Body of pancreas (tissue), 4 donors: ENCODE data around the gene CAPZB. TPM values are rescaled to one million over a fixed set of nuclear protein-coding genes. Genes with fewer than 3 reads are reported as not detected.
A peak's percentile ranks its signal among the peaks of the same experiment; 100 is the strongest.

Experiments used
- ATAC-seq: fragments of 150-250 bp; one replicate; pipeline ENCODE4 v1.9.1; 2016
- DNase-seq, 4 donors: peaks; one replicate each; pipeline ENCODE4 v3.0.0-alpha.2; 2019
- H3K27ac ChIP-seq, 4 donors: fragments of 200-600 bp; sonication (generic); 1 replicate in 3 of 4; 2 replicates in 1 of 4; pipeline versions ENCODE4 v1.5.1 to v1.6.1; 2016 to 2019; ENCODE audit warnings: mild to moderate bottlenecking in 1 of 4, mixed read lengths in 1 of 4, moderate library complexity in 1 of 4
- H3K27me3 ChIP-seq, 2 donors: fragments of 200-600 bp; sonication (generic); one replicate each; pipeline ENCODE4 v1.6.0; 2016; ENCODE audit warnings: mild to moderate bottlenecking in 1 of 2
- H3K36me3 ChIP-seq, 2 donors: fragments of 200-600 bp; sonication (generic); replicated peaks in 1 of 2; 2 replicates each; pipeline ENCODE4 v1.5.1; 2016; ENCODE audit warnings: low read depth in 2 of 2; ENCODE audit not compliant: insufficient read depth in 1 of 2
- H3K4me1 ChIP-seq: fragments of 200-600 bp; sonication (generic); one replicate; pipeline ENCODE4 v1.6.0; 2016
- H3K4me3 ChIP-seq, 2 donors: fragments of 200-600 bp; sonication (generic); 1 replicate in 1 of 2; 2 replicates in 1 of 2; pipeline ENCODE4 v1.5.1; 2016 to 2019
- H3K9me3 ChIP-seq, 3 donors: fragments of 200-600 bp; sonication (generic); 1 replicate in 2 of 3; 2 replicates in 1 of 3; pipeline ENCODE4 v1.5.1; 2016
- POLR2A ChIP-seq, 3 donors: fragments of 450-650 bp; IDR thresholded peaks; one replicate each; pipeline ENCODE4 v1.6.1; 2016; ENCODE audit warnings: antibody characterized with exemption in 3 of 3, mild to moderate bottlenecking in 2 of 3
- WGBS, 2 donors: methylation state at CpG; one replicate each; pipeline ENCODE4 v1.1.5; 2017; 5-methylcytosine and 5-hydroxymethylcytosine counted together
- intact Hi-C: fragments of 100-400 bp; cut with DNase I; formaldehyde crosslinking; loops from one replicate; pipeline ENCODE4 v1.15.1; 2023
- total RNA-seq, 2 donors: library from RNA; depleted of rRNA; stranded (reverse); fragments of >200 nt; gene quantifications; one replicate each; pipeline ENCODE4 v1.1.0, GENCODE V29; 2016
- TF ChIP-seq, protein P1 (sequence below), 7 experiments: fragments of 450-650 bp in 4 of 7; fragments of 200-600 bp in 3 of 7; sonication (generic) in 3 of 7; IDR thresholded peaks; one replicate each; pipeline ENCODE4 v1.5.1; 2016 to 2019; ENCODE audit warnings: antibody characterized with exemption in 7 of 7

Gene CAPZB
- total RNA-seq, 2 donors from 2014 or later, result 35.5 to 54.1 TPM

GRCh38 chr1:19455353-19455752, 30.0 kb downstream of the CAPZB start:
- no peaks in the 10 kb centered on the region for H3K36me3 ChIP-seq
- 84 to 92% methylated on average over 8 of the region's 8 CpGs for WGBS, 2 donors
- peak overlapping the region in 1 of 4 donors; percentile 61 for H3K27ac ChIP-seq
- TF ChIP-seq POLR2A (IDR thresholded peaks at IDR 0.05), result no peak
- intact Hi-C loops, result no loop called here
- DNase-seq, result no peak
- H3K4me3 ChIP-seq, result no peak overlapping the region
- no peak for ATAC-seq
- no peaks in the 10 kb centered on the region for H3K27me3 ChIP-seq
- peaks cover 52% of the 10 kb centered on the region for H3K4me1 ChIP-seq
- H3K9me3 ChIP-seq, result no peaks in the 10 kb centered on the region

- TF ChIP-seq POLR2A (IDR thresholded peaks at IDR 0.05), result no peak
- TF ChIP-seq, protein P1, sequence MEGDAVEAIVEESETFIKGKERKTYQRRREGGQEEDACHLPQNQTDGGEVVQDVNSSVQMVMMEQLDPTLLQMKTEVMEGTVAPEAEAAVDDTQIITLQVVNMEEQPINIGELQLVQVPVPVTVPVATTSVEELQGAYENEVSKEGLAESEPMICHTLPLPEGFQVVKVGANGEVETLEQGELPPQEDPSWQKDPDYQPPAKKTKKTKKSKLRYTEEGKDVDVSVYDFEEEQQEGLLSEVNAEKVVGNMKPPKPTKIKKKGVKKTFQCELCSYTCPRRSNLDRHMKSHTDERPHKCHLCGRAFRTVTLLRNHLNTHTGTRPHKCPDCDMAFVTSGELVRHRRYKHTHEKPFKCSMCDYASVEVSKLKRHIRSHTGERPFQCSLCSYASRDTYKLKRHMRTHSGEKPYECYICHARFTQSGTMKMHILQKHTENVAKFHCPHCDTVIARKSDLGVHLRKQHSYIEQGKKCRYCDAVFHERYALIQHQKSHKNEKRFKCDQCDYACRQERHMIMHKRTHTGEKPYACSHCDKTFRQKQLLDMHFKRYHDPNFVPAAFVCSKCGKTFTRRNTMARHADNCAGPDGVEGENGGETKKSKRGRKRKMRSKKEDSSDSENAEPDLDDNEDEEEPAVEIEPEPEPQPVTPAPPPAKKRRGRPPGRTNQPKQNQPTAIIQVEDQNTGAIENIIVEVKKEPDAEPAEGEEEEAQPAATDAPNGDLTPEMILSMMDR (IDR thresholded peaks at IDR 0.05), result no peak
- peak in 1 of 4 donors; percentile 58 for DNase-seq
- WGBS, 2 donors, result 67 to 74% methylated on average over 11 of the region's 11 CpGs
- Histone ChIP-seq H3K27me3 (no peaks in the 10 kb centered on the region), H3K9me3 (no peaks in the 10 kb centered on the region), H3K27ac (peak overlapping the region in 1 of 4 donors; percentile 61), H3K4me3 (no peak overlapping the region), H3K4me1 (peaks cover 56% of the 10 kb centered on the region), H3K36me3 (no peaks in the 10 kb centered on the region)
- no peak for ATAC-seq
- intact Hi-C loops, result no loop called here
Observed at GRCh38 chr1:19454265-19455146, 30.8 kb downstream of the CAPZB start.

GRCh38 chr1:19453741-19454201, 31.6 kb downstream of the CAPZB start:
- no peak for ATAC-seq
- Histone ChIP-seq H3K4me3 (no peak overlapping the region), H3K4me1 (peaks cover 52% of the 10 kb centered on the region), H3K27ac (peak overlapping the region in 1 of 4 donors; percentile 61), H3K36me3 (no peaks in the 10 kb centered on the region), H3K9me3 (no peaks in the 10 kb centered on the region), H3K27me3 (no peaks in the 10 kb centered on the region)
- no peak for TF ChIP-seq POLR2A (IDR thresholded peaks at IDR 0.05)
- TF ChIP-seq, protein P1 (IDR thresholded peaks at IDR 0.05), result no peak
- WGBS, 2 donors, result 40 to 56% methylated on average over 2 to 3 of the region's 3 CpGs
- intact Hi-C loops, result no loop called here
- DNase-seq, result no peak

DNA sequence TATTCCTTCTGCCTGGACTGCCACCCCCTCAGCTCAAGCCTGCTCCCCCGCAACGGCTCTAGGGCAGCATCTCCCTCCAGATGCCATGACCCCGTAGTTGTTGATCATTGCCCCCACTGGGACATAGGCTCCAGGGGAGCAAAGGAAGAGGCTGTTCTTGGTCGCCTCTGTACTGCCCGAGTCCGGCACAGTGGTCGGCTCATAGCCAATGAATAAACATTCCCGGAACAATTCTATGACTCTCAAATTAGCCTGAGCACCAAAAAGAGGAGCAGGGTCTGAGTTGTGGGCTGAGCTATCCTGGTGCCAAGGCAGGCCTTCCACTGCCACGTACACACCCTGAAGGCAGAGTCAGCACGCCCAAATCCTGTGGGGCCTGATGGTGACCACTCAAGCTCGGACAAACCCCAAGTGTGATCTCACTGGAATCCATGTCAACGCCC, 33.1 kb downstream of the CAPZB start:
- intact Hi-C loops, result no loop called here
- ATAC-seq, result peak; percentile 27
- Histone ChIP-seq H3K36me3 (no peaks in the 10 kb centered on the region), H3K9me3 (no peaks in the 10 kb centered on the region), H3K4me1 (peaks cover 45% of the 10 kb centered on the region), H3K27ac (peak overlapping the region in 2 of 4 donors; percentile 17 to 41), H3K27me3 (no peaks in the 10 kb centered on the region), H3K4me3 (no peak overlapping the region)
- DNase-seq, result peak in 1 of 4 donors; percentile 37
- WGBS, 2 donors, result 84% methylated on average over 11 to 12 of the region's 12 CpGs
- TF ChIP-seq POLR2A (IDR thresholded peaks at IDR 0.05), result no peak
- TF ChIP-seq, protein P1 (IDR thresholded peaks at IDR 0.05), result no peak

DNA sequence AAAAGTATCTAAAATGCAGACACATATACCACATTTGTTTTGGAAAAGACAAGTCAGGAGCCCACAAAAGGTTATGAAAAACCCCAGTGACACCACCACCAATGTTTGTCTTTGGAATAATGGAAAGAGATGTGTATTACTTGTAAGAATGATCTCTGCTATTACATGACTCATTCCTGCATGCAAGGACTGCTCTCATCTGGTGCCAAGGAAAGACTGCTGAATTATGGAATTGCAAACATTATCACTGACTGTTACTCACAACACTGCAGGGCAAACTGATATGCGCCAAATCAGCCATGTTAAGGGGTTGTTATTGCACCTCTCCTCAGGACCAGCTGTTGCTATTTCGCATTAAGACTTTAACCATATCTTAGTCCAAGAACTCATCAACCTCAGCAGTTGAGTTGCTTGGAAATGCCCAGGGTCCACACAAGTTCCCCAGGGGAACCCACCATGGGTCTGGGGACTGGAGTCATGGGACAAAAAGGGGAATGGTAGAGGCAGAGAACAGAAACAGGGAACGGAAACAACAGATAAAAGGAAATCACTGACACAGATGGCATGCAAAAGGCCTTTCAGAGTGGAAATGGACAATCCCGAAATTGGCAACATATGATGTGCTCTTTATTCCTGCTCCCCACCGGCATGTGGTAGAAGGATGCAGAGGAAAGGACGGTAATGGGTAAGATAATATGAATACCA, 34.4 kb downstream of the CAPZB start:
- DNase-seq (peak in 3 of 4 donors; percentile 30 to 61 (median 53)), ATAC-seq (peak; percentile 70)
- WGBS, 2 donors, result 58 to 62% methylated on average over 5 to 6 of the region's 6 CpGs
- no peak overlapping the region for H3K4me3 ChIP-seq
- peaks cover 39% of the 10 kb centered on the region for H3K4me1 ChIP-seq
- H3K27me3 ChIP-seq, result no peaks in the 10 kb centered on the region
- TF ChIP-seq, protein P1 (IDR thresholded peaks at IDR 0.05), result no peak
- TF ChIP-seq POLR2A (IDR thresholded peaks at IDR 0.05), result no peak
- peak overlapping the region in 2 of 4 donors; percentile 64 to 65 for H3K27ac ChIP-seq
- intact Hi-C loops, result no loop called here
- H3K36me3 ChIP-seq, result no peaks in the 10 kb centered on the region
- no peaks in the 10 kb centered on the region for H3K9me3 ChIP-seq
